Neural crest cell (in vitro differentiated cells): ENCODE measurements around the gene INTS14. TPM values are rescaled to one million over a fixed set of nuclear protein-coding genes. Genes with fewer than 3 reads are reported as not detected.

Experiments used
- DNase-seq: peaks from one replicate; pipeline ENCODE4 v3.0.0; 2021; ENCODE audit warnings: low read depth, mixed read lengths, low spot score
- H3K27ac Mint-ChIP-seq: one replicate; pipeline ENCODE4 v1.8.0; 2021; ENCODE audit warnings: mild to moderate bottlenecking, mixed read lengths; ENCODE audit not compliant: unreplicated experiment
- H3K27me3 Mint-ChIP-seq: 2 replicates; pipeline ENCODE4 v1.8.0; 2021; ENCODE audit warnings: low read depth, mild to moderate bottlenecking, mixed read lengths
- H3K36me3 Mint-ChIP-seq: 2 replicates; pipeline ENCODE4 v1.8.0; 2021; ENCODE audit warnings: low read depth, mild to moderate bottlenecking, mixed read lengths
- H3K4me1 Mint-ChIP-seq: 2 replicates; pipeline ENCODE4 v1.8.0; 2021; ENCODE audit warnings: mixed read lengths
- H3K4me3 Mint-ChIP-seq: one replicate; pipeline ENCODE4 v1.8.0; 2021; ENCODE audit warnings: mild to moderate bottlenecking, mixed read lengths
- H3K9me3 Mint-ChIP-seq: 2 replicates; pipeline ENCODE4 v1.8.0; 2021; ENCODE audit warnings: mixed read lengths
- total RNA-seq: library from RNA; stranded (reverse); gene quantifications from 2 replicates; pipeline ENCODE4 v1.2.1, GENCODE V29; 2021
- TF ChIP-seq, protein P1 (sequence below): fragments of 200-600 bp; sonication (generic); conservative IDR thresholded peaks from 2 replicates; pipeline ENCODE4 v1.5.0; 2021; ENCODE audit warnings: antibody characterized with exemption, mild to moderate bottlenecking

Gene INTS14
- total RNA-seq, 1 donor from 2014 or later: 53.1 TPM

DNA sequence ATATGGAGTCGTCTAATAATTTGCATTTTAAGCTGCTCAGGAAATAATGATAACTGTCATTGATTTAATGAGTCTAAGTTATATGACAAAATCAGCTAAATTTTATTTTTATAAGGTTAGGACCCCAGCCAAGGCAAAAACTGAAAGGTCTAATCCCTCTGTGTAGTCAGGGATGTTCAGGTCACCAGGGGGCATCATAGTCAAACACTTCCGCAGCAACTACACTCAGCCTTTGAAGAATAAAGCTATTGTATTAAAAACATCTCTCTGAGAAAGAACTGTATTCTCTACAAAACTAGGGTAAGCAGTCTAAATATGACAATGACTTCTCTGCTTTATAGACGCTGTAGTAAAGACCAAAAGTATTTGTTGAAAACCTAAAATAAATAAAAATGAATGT lies 15.0 kb downstream of the INTS14 start:
- H3K4me1 Mint-ChIP-seq: peaks cover 16% of the 10 kb centered on the region
- no peak overlapping the region for H3K4me3 Mint-ChIP-seq
- peak; percentile 31 for DNase-seq
- H3K27me3 Mint-ChIP-seq: no peaks in the 10 kb centered on the region
- H3K27ac Mint-ChIP-seq: no peak overlapping the region
- TF ChIP-seq, protein P1, sequence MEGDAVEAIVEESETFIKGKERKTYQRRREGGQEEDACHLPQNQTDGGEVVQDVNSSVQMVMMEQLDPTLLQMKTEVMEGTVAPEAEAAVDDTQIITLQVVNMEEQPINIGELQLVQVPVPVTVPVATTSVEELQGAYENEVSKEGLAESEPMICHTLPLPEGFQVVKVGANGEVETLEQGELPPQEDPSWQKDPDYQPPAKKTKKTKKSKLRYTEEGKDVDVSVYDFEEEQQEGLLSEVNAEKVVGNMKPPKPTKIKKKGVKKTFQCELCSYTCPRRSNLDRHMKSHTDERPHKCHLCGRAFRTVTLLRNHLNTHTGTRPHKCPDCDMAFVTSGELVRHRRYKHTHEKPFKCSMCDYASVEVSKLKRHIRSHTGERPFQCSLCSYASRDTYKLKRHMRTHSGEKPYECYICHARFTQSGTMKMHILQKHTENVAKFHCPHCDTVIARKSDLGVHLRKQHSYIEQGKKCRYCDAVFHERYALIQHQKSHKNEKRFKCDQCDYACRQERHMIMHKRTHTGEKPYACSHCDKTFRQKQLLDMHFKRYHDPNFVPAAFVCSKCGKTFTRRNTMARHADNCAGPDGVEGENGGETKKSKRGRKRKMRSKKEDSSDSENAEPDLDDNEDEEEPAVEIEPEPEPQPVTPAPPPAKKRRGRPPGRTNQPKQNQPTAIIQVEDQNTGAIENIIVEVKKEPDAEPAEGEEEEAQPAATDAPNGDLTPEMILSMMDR: peak; percentile 63
- no peaks in the 10 kb centered on the region for H3K9me3 Mint-ChIP-seq
- H3K36me3 Mint-ChIP-seq: peaks cover 6% of the 10 kb centered on the region

DNA sequence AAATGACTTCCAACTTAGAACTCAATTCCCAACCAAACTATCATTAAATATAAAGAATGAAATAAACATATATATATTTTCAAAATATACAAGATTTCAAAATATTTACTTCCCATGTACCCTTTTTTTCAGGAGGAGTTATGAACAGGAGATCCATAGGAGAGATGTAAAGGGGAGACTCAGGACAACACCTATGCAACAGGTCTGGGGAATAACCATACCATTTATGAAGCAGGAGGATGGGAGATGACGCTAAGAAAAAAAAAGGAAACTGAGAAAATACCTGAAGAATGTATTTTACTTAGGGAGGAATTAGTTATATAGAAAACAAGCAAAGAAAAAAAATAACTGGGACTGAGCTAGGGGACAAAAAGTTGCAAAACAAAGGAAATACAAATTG lies 23.8 kb downstream of the INTS14 start:
- peaks cover 27% of the 10 kb centered on the region for H3K36me3 Mint-ChIP-seq
- TF ChIP-seq, protein P1: no peak
- peaks cover 48% of the 10 kb centered on the region for H3K4me1 Mint-ChIP-seq
- no peak for DNase-seq
- no peaks in the 10 kb centered on the region for H3K9me3 Mint-ChIP-seq
- H3K27ac Mint-ChIP-seq: peak overlapping the region; percentile 90
- H3K4me3 Mint-ChIP-seq: no peak overlapping the region
- no peaks in the 10 kb centered on the region for H3K27me3 Mint-ChIP-seq

DNA sequence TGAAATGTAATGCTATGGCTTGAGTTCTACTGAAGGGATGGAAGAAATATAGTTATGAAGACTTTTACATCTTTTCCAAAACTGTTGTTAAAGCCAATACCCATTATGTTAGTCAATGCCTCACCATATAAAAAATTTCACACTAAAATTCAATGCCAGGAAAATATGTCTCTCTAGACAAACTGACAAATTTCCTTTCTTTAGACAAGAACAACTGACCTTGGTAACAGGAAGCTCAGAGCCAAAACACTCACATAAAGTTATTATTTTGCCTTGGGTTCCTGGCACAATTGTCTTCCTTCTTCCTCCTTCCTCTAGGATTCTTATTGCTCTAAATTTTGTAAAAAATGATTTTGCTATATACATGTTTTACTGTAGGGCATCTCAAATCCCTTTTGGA lies 26.7 kb downstream of the INTS14 start:
- H3K4me3 Mint-ChIP-seq: peak overlapping the region; percentile 74
- H3K4me1 Mint-ChIP-seq: peaks cover 68% of the 10 kb centered on the region
- TF ChIP-seq, protein P1: no peak
- no peak for DNase-seq
- no peaks in the 10 kb centered on the region for H3K27me3 Mint-ChIP-seq
- peaks cover 16% of the 10 kb centered on the region for H3K36me3 Mint-ChIP-seq
- H3K9me3 Mint-ChIP-seq: no peaks in the 10 kb centered on the region
- peak overlapping the region; percentile 91 for H3K27ac Mint-ChIP-seq

DNA sequence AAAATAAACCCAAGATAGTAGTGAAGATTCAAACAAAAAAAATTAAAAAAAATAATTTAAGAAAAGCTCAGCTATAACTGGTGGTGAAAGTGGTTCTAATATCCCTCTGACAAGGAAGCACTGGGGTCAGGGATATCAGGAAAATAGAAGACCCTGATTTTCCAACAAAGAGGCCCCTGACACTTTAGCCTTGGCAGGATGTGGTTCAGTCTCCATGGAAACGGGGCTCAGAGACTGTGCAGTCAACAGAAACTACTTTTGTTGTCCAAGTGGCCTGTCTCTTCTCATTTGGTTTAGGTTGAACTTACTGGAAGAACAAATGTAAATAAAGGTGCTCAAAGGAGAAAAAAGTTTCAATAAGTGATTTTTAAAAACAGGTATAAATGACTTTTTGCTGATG lies 27.2 kb downstream of the INTS14 start:
- Mint-ChIP-seq H3K27me3 (no peaks in the 10 kb centered on the region), H3K4me1 (peaks cover 69% of the 10 kb centered on the region), H3K27ac (peak overlapping the region; percentile 95), H3K4me3 (peak overlapping the region; percentile 74), H3K36me3 (peaks cover 16% of the 10 kb centered on the region), H3K9me3 (no peaks in the 10 kb centered on the region)
- DNase-seq: peak; percentile 33
- TF ChIP-seq, protein P1: no peak

DNA sequence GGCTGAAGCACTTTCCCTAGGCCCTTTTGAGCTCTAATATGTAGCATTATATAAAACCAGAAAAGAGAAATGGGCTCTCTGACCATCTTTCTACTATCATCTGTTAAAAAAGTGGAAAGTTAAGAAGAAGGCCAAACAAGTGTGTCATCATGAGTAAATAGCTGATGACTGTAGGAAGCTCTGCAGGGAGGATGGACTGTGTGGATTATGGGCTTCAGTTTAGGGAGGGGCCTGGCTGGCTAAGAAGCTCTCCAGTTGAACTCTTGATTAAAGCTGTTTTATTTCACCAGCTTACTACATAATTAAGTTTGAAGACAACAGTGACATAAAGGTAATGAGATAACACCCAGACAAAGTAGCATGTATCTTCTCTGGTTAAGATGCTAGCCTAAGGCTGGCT lies 30.6 kb downstream of the INTS14 start:
- H3K4me1 Mint-ChIP-seq: peaks cover 48% of the 10 kb centered on the region
- no peaks in the 10 kb centered on the region for H3K9me3 Mint-ChIP-seq
- H3K4me3 Mint-ChIP-seq: peak overlapping the region; percentile 11
- no peaks in the 10 kb centered on the region for H3K27me3 Mint-ChIP-seq
- no peak for DNase-seq
- TF ChIP-seq, protein P1: no peak
- H3K27ac Mint-ChIP-seq: peak overlapping the region; percentile 4
- H3K36me3 Mint-ChIP-seq: peaks cover 11% of the 10 kb centered on the region

DNA sequence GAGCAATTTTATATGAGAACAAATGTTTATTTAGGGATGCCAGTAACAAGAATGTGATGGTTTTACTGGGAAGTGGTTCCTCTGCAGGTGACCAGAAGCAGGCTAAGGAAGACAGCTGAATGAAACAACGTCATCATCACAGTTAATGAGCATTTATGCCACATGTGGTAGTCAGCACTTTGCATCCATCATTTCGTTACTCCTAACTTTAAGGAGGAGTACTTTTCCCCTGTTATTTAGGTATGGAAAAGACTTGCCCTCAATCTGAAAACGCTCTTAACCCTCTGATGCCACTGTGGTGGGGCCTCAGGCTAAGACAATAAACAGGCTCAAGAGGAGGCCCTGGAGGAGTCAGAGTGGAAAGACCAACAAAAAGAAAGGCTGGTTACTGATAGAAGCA lies 31.2 kb downstream of the INTS14 start:
- Mint-ChIP-seq H3K27me3 (no peaks in the 10 kb centered on the region), H3K27ac (no peak overlapping the region)
- TF ChIP-seq, protein P1: no peak

More for the DNA sequence above, 31.2 kb downstream of the INTS14 start:
- H3K9me3 Mint-ChIP-seq: no peaks in the 10 kb centered on the region
- H3K4me3 Mint-ChIP-seq: no peak overlapping the region
- peaks cover 47% of the 10 kb centered on the region for H3K4me1 Mint-ChIP-seq
- H3K36me3 Mint-ChIP-seq: peaks cover 11% of the 10 kb centered on the region
- DNase-seq: no peak
